H9 (cell line): Measurements from ENCODE around the gene IDE. TPM values are rescaled to one million over a fixed set of nuclear protein-coding genes. Genes with fewer than 3 reads are reported as not detected.
A peak's percentile ranks its signal among the peaks of the same experiment; 100 is the strongest.

Experiments
- DNase-seq: peaks from one replicate; pipeline ENCODE4 v3.0.0-alpha.2; 2017
- H2AFZ ChIP-seq: one replicate; pipeline ENCODE4 v1.6.1; 2013; ENCODE audit warnings: mild to moderate bottlenecking, low read length, control low read depth, moderate library complexity
- H2AK5ac ChIP-seq: 2 replicates; pipeline ENCODE4 v1.6.1; 2013; ENCODE audit warnings: low read length, control low read depth, mixed read lengths; ENCODE audit not compliant: insufficient read length
- H2BK120ac ChIP-seq: one replicate; pipeline ENCODE4 v1.6.1; 2013; ENCODE audit warnings: low read depth, mild to moderate bottlenecking, low read length, control low read depth, inconsistent platforms; ENCODE audit not compliant: poor library complexity, severe bottlenecking
- H2BK12ac ChIP-seq: 2 replicates; pipeline ENCODE4 v1.6.1; 2013; ENCODE audit warnings: low read length, control low read depth, mixed read lengths, low read depth; ENCODE audit not compliant: insufficient read length
- H2BK15ac ChIP-seq: 2 replicates; pipeline ENCODE4 v1.6.1; 2013; ENCODE audit warnings: low read depth, low read length, control low read depth
- H2BK20ac ChIP-seq: one replicate; pipeline ENCODE4 v1.6.1; 2013; ENCODE audit warnings: low read depth, mild to moderate bottlenecking, low read length, control low read depth, inconsistent platforms; ENCODE audit not compliant: poor library complexity, severe bottlenecking
- H2BK5ac ChIP-seq: 2 replicates; pipeline ENCODE4 v1.6.1; 2013; ENCODE audit warnings: low read length, control low read depth, mixed read lengths; ENCODE audit not compliant: insufficient read length
- H3K14ac ChIP-seq: 2 replicates; pipeline ENCODE4 v1.6.1; 2013; ENCODE audit warnings: low read length, control low read depth; ENCODE audit not compliant: insufficient read depth
- H3K18ac ChIP-seq: 2 replicates; pipeline ENCODE4 v1.6.1; 2013; ENCODE audit warnings: low read depth, mild to moderate bottlenecking, mixed read lengths, low read length, control low read depth; ENCODE audit not compliant: insufficient read length
- H3K23ac ChIP-seq: 2 replicates; pipeline ENCODE4 v1.6.1; 2013; ENCODE audit warnings: low read length, control low read depth, mixed read lengths, low read depth; ENCODE audit not compliant: insufficient read length
- H3K23me2 ChIP-seq: 2 replicates; pipeline ENCODE4 v1.6.1; 2013; ENCODE audit warnings: low read depth, mild to moderate bottlenecking, mixed read lengths, low read length, control low read depth; ENCODE audit not compliant: insufficient read length, poor library complexity, severe bottlenecking
- H3K27ac ChIP-seq: 2 replicates; pipeline ENCODE4 v1.5.1; 2013; ENCODE audit warnings: low read length, control low read depth, mixed read lengths, low read depth; ENCODE audit not compliant: insufficient read length
- H3K27me3 ChIP-seq: 2 replicates; pipeline ENCODE4 v1.6.1; 2013; ENCODE audit warnings: low read length, control low read depth, inconsistent platforms; ENCODE audit not compliant: insufficient read depth
- H3K4ac ChIP-seq: 2 replicates; pipeline ENCODE4 v1.6.1; 2013; ENCODE audit warnings: low read depth, mild to moderate bottlenecking, control low read depth, inconsistent platforms, low read length, moderate library complexity
- H3K4me1 ChIP-seq: 2 replicates; pipeline ENCODE4 v1.6.1; 2013; ENCODE audit warnings: low read length, control low read depth, inconsistent platforms; ENCODE audit not compliant: insufficient read depth
- H3K4me2 ChIP-seq: 2 replicates; pipeline ENCODE4 v1.6.1; 2013; ENCODE audit warnings: low read length, control low read depth, mixed read lengths; ENCODE audit not compliant: insufficient read length, insufficient read depth
- H3K56ac ChIP-seq: 2 replicates; pipeline ENCODE4 v1.6.1; 2013; ENCODE audit warnings: low read depth, mild to moderate bottlenecking, mixed read lengths, low read length, control low read depth; ENCODE audit not compliant: insufficient read length
- H3K79me1 ChIP-seq: 2 replicates; pipeline ENCODE4 v1.6.1; 2013; ENCODE audit warnings: low read depth, mild to moderate bottlenecking, moderate library complexity, low read length, control low read depth, inconsistent platforms; ENCODE audit not compliant: insufficient read depth, poor library complexity, severe bottlenecking
- H3K79me2 ChIP-seq: 2 replicates; pipeline ENCODE4 v1.6.1; 2013; ENCODE audit warnings: low read length, control low read depth, inconsistent platforms; ENCODE audit not compliant: insufficient read depth
- H3K9ac ChIP-seq: 2 replicates; pipeline ENCODE4 v1.6.1; 2013; ENCODE audit warnings: low read length, control low read depth, mixed read lengths; ENCODE audit not compliant: insufficient read length; ENCODE audit errors: extremely low read depth
- H3K9me3 ChIP-seq: one replicate; pipeline ENCODE4 v1.6.1; 2013; ENCODE audit warnings: low read depth, low read length, inconsistent platforms; ENCODE audit not compliant: control insufficient read depth
- H3T11ph ChIP-seq: one replicate; pipeline ENCODE4 v1.6.1; 2013; ENCODE audit warnings: mild to moderate bottlenecking, low read length, control low read depth, inconsistent platforms
- H4K20me1 ChIP-seq: one replicate; pipeline ENCODE4 v1.6.1; 2013; ENCODE audit not compliant: control insufficient read depth, insufficient read length, insufficient read depth
- H4K5ac ChIP-seq: 2 replicates; pipeline ENCODE4 v1.6.1; 2013; ENCODE audit warnings: low read depth, mild to moderate bottlenecking, mixed read lengths, low read length, control low read depth; ENCODE audit not compliant: insufficient read length
- H4K8ac ChIP-seq: replicated peaks from 2 replicates; pipeline ENCODE4 v1.6.1; 2013; ENCODE audit warnings: low read length, control low read depth, mixed read lengths, low read depth; ENCODE audit not compliant: insufficient read length
- H4K91ac ChIP-seq: 2 replicates; pipeline ENCODE4 v1.6.1; 2013; ENCODE audit warnings: low read depth, mild to moderate bottlenecking, moderate library complexity, mixed read lengths, low read length, control low read depth; ENCODE audit not compliant: insufficient read length
- H3K27ac Mint-ChIP-seq, 3 experiments: 2 replicates in 2 of 3; 3 replicates in 1 of 3; pipeline ENCODE4 v1.8.0; 2020 to 2021; ENCODE audit warnings: mixed read lengths in 3 of 3, mild to moderate bottlenecking in 1 of 3, moderate library complexity in 1 of 3
- H3K27me3 Mint-ChIP-seq: 2 replicates; pipeline ENCODE4 v1.8.0; 2021; ENCODE audit warnings: low read depth, mild to moderate bottlenecking, moderate library complexity, mixed read lengths
- H3K36me3 Mint-ChIP-seq, 3 experiments: 2 replicates in 2 of 3; 3 replicates in 1 of 3; pipeline ENCODE4 v1.8.0; 2020 to 2021; ENCODE audit warnings: low read depth in 3 of 3, mixed read lengths in 3 of 3; ENCODE audit not compliant: insufficient read depth in 1 of 3
- H3K4me1 Mint-ChIP-seq, 2 experiments: 2 replicates each; pipeline ENCODE4 v1.8.0; 2020; ENCODE audit warnings: mixed read lengths in 2 of 2
- H3K4me3 Mint-ChIP-seq, 2 experiments: 2 replicates in 1 of 2; 3 replicates in 1 of 2; pipeline ENCODE4 v1.8.0; 2020 to 2021; ENCODE audit warnings: mild to moderate bottlenecking in 2 of 2, mixed read lengths in 2 of 2, moderate library complexity in 1 of 2
- H3K9me3 Mint-ChIP-seq, 2 experiments: 2 replicates in 1 of 2; 3 replicates in 1 of 2; pipeline ENCODE4 v1.8.0; 2020; ENCODE audit warnings: mild to moderate bottlenecking in 2 of 2, mixed read lengths in 2 of 2, moderate library complexity in 1 of 2
- WGBS: extraction: QIAGEN DNeasy Blood & Tissue Kit; methylation state at CpG from one replicate; pipeline ENCODE4 v1.1.7; 2013; ENCODE audit warnings: missing lambda C conversion rate, low lambda C conversion rate, mixed read lengths; ENCODE audit not compliant: insufficient read length; ENCODE audit errors: extremely low coverage; 5-methylcytosine and 5-hydroxymethylcytosine counted together
- total RNA-seq: library from RNA; stranded (reverse); gene quantifications from 2 replicates; pipeline ENCODE4 v1.2.1, GENCODE V29; 2021
- TF ChIP-seq, protein P1 (sequence below): fragments of 200-600 bp; sonication (generic); conservative IDR thresholded peaks from 3 replicates; pipeline ENCODE4 v1.8.0; 2021; ENCODE audit warnings: antibody characterized with exemption, mild to moderate bottlenecking

IDE gene
- total RNA-seq, 1 experiment from 2014 or later = 48.9 TPM

DNA sequence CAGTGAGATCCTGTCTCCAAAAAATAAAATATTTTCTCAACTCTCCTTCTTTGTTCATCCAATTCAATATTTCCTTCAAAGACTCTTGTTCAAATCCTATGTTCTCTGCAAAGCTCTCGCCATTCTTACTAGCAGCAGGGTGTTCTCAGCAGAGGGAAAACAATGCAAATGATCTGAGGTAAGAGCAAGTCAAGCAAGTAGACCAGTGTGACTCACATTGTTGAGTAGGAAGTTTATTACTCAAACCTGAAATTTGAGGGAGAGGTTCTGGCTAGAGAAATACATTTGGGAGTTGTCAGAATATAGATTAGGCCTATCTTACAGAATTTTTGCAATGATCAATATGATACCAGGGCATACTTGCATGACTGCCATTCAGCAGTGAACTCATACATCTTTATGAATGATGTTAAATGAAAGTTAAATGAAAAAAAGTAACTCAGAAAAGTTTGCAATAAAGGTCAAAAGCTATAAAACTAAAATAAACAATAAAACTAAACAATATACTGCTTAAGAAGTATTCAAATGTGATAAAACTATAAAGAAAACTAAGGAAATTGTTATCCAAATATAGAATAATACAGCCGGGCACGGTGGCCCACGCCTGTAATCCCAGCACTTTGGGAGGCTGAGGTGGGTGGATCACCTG is 5.8 kb downstream of the IDE start:
- TF ChIP-seq, protein P1, sequence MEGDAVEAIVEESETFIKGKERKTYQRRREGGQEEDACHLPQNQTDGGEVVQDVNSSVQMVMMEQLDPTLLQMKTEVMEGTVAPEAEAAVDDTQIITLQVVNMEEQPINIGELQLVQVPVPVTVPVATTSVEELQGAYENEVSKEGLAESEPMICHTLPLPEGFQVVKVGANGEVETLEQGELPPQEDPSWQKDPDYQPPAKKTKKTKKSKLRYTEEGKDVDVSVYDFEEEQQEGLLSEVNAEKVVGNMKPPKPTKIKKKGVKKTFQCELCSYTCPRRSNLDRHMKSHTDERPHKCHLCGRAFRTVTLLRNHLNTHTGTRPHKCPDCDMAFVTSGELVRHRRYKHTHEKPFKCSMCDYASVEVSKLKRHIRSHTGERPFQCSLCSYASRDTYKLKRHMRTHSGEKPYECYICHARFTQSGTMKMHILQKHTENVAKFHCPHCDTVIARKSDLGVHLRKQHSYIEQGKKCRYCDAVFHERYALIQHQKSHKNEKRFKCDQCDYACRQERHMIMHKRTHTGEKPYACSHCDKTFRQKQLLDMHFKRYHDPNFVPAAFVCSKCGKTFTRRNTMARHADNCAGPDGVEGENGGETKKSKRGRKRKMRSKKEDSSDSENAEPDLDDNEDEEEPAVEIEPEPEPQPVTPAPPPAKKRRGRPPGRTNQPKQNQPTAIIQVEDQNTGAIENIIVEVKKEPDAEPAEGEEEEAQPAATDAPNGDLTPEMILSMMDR = no peak
- peaks cover 9% of the 10 kb centered on the region for H3K23me2 ChIP-seq
- no peak overlapping the region for H2BK15ac ChIP-seq
- H3T11ph ChIP-seq = no peak overlapping the region
- no peak overlapping the region for H3K4ac ChIP-seq
- H3K79me1 ChIP-seq = peaks cover 5% of the 10 kb centered on the region
- H4K8ac ChIP-seq = no peak overlapping the region
- WGBS = no CpG with 5 or more reads among the region's 4 CpGs
- no peak overlapping the region for H2AFZ ChIP-seq
- H2AK5ac ChIP-seq = no peak overlapping the region
- H3K14ac ChIP-seq = no peak overlapping the region
- DNase-seq = no peak
- H4K91ac ChIP-seq = no peak overlapping the region
- no peak overlapping the region for H2BK5ac ChIP-seq
- no peak overlapping the region for H3K4me2 ChIP-seq
- no peaks in the 10 kb centered on the region for H3K9me3 Mint-ChIP-seq
- H3K56ac ChIP-seq = no peak overlapping the region
- no peaks in the 10 kb centered on the region for H4K20me1 ChIP-seq
- H3K18ac ChIP-seq = no peak overlapping the region
- no peak overlapping the region for H4K5ac ChIP-seq
- H3K27ac Mint-ChIP-seq = peak overlapping the region in 1 of 3 experiments; percentile 30; a peak in 2 of 7 replicates
- H2BK12ac ChIP-seq = no peak overlapping the region
- H3K4me1 Mint-ChIP-seq = peaks cover 25% of the 10 kb centered on the region in 2 experiments
- no peak overlapping the region for H2BK120ac ChIP-seq
- no peak overlapping the region for H3K27ac ChIP-seq
- no peak overlapping the region for H3K9ac ChIP-seq
- H3K27me3 Mint-ChIP-seq = no peaks in the 10 kb centered on the region; the same call in 1 of the 2 replicates
- H3K4me1 ChIP-seq = 0 out of 2 replicates have a peak, but pooled peaks cover 2% of the 10 kb centered on the region
- no peak overlapping the region for H3K23ac ChIP-seq
- no peaks in the 10 kb centered on the region for H3K27me3 ChIP-seq
- H3K36me3 Mint-ChIP-seq = peaks cover 13 to 26% (median 18%) of the 10 kb centered on the region in 3 experiments
- no peak overlapping the region for H3K4me3 Mint-ChIP-seq
- no peaks in the 10 kb centered on the region for H3K9me3 ChIP-seq
- peaks cover 16% of the 10 kb centered on the region; the same call in 1 of the 2 replicates for H3K79me2 ChIP-seq
- H2BK20ac ChIP-seq = no peak overlapping the region
